HepG2 (cell line): ENCODE measurements around the gene RHOT1. TPM values are rescaled to one million over a fixed set of nuclear protein-coding genes. Genes with fewer than 3 reads are reported as not detected.

Experiments used
- ATAC-seq: fragments of 200-7000 bp; cut with Tn5 transposase; 3 replicates; pipeline ENCODE4 v1.9.1; 2020; ENCODE audit warnings: mild to moderate bottlenecking, moderate library complexity
- BruUV-seq: library from RNA; stranded (reverse); fragments of 400-500 nt; replicated peaks from 2 replicates; lab custom pipeline; 2021; lab: Mats Ljungman, UMichigan
- CTCF ChIA-PET: fragments of 300-600 bp; formaldehyde crosslinking; extraction: SDS; loops from one replicate; lab custom pipeline; 2021; ENCODE audit warnings: low total read pairs, inconsistent platforms, low intra/inter-chr PET ratio; lab: Yijun Ruan, JAX
- POLR2A ChIA-PET: fragments of 350-600 bp; sonication (Branson Sonifier 250); formaldehyde crosslinking; loops from one replicate; lab custom pipeline; 2020; ENCODE audit warnings: antibody characterized with exemption, inconsistent platforms; lab: Yijun Ruan, JAX
- DNase-seq: peaks from one replicate; pipeline ENCODE4 v3.0.0-alpha.2; 2015; ENCODE audit warnings: low spot score
- FAIRE-seq: peaks from 3 replicates; lab custom pipeline; 2011; peaks lifted over from hg19 to GRCh38; lab: Jason Lieb, UNC
- H2AFZ ChIP-seq: one replicate; pipeline ENCODE4 v1.6.1; 2011; ENCODE audit warnings: low read length, inconsistent platforms
- H3K27ac ChIP-seq: fragments of 300-600 bp; 3 replicates; pipeline ENCODE4 v1.8.0; 2011; ENCODE audit warnings: mixed run types, mild to moderate bottlenecking, mixed read lengths, low read length, inconsistent platforms; ENCODE audit not compliant: insufficient read depth; ENCODE audit errors: extremely low read length
- H3K27me3 ChIP-seq, 2 experiments: fragments of 200-600 bp in 1 of 2; 2 replicates in 1 of 2; 3 replicates in 1 of 2; pipeline versions ENCODE4 v1.6.0 to v1.8.0; 2011; ENCODE audit warnings: low read length in 2 of 2, mild to moderate bottlenecking in 2 of 2, moderate library complexity in 2 of 2, inconsistent platforms in 1 of 2; ENCODE audit not compliant: insufficient read depth in 2 of 2, control insufficient read depth in 1 of 2
- H3K36me3 ChIP-seq, 2 experiments: fragments of 200-600 bp in 1 of 2; replicated peaks in 1 of 2; 2 replicates in 1 of 2; 3 replicates in 1 of 2; pipeline versions ENCODE4 v1.5.1 to v1.8.0; 2011; ENCODE audit warnings: low read length in 2 of 2, inconsistent platforms in 1 of 2; ENCODE audit not compliant: insufficient read depth in 2 of 2, control insufficient read depth in 1 of 2
- H3K4me1 ChIP-seq: 2 replicates; pipeline ENCODE4 v1.5.1; 2012; ENCODE audit warnings: low read length, inconsistent platforms; ENCODE audit not compliant: insufficient read depth
- H3K4me2 ChIP-seq: 2 replicates; pipeline ENCODE4 v1.6.0; 2011; ENCODE audit warnings: low read depth, low read length, inconsistent platforms
- H3K4me3 ChIP-seq, 3 experiments: fragments of 200-600 bp in 1 of 3; sonication (generic), shearing (Covaris generic) in 1 of 3; replicated peaks in 1 of 3; 2 replicates each; pipeline ENCODE4 v1.5.1; 2011 to 2016; ENCODE audit warnings: low read length in 3 of 3, inconsistent platforms in 2 of 3, low read depth in 2 of 3, mild to moderate bottlenecking in 2 of 3, control low read depth in 1 of 3, mixed read lengths in 1 of 3; ENCODE audit not compliant: insufficient read depth in 1 of 3
- H3K79me2 ChIP-seq: one replicate; pipeline ENCODE4 v1.6.1; 2011; ENCODE audit warnings: low read length, inconsistent platforms; ENCODE audit not compliant: insufficient read depth
- H3K9ac ChIP-seq: 2 replicates; pipeline ENCODE4 v1.6.0; 2011; ENCODE audit warnings: mild to moderate bottlenecking, low read depth, low read length, inconsistent platforms; ENCODE audit not compliant: insufficient read depth
- H3K9me3 ChIP-seq: 2 replicates; pipeline ENCODE4 v1.5.1; 2012; ENCODE audit warnings: mild to moderate bottlenecking, low read length
- H4K20me1 ChIP-seq: 2 replicates; pipeline ENCODE4 v1.6.0; 2011; ENCODE audit warnings: inconsistent platforms, mild to moderate bottlenecking, low read length, moderate library complexity; ENCODE audit not compliant: insufficient read depth
- MAFK ChIP-seq, 2 experiments: IDR thresholded peaks in 1 of 2; conservative IDR thresholded peaks in 1 of 2; 2 replicates each; pipeline ENCODE4 v1.6.1; 2011; ENCODE audit warnings: improper control_type of control experiment in 2 of 2, low read length in 2 of 2
- PRPF4 ChIP-seq: fragments of 200-400 bp; formaldehyde crosslinking; IDR thresholded peaks from 2 replicates; pipeline ENCODE4 v1.6.1; 2016; ENCODE audit warnings: low read length, low read depth; ENCODE audit not compliant: poor library complexity, severe bottlenecking
- TFE3 ChIP-seq: IDR thresholded peaks from 2 replicates; pipeline ENCODE4 v1.6.1; 2016
- ZC3H13 ChIP-seq: sonication (generic); formaldehyde crosslinking; IDR thresholded peaks from 2 replicates; pipeline ENCODE4 v1.8.1; 2023; ENCODE audit warnings: mild to moderate bottlenecking, missing genetic modification reagents, moderate library complexity
- ZNF362 ChIP-seq: sonication (generic); formaldehyde crosslinking; IDR thresholded peaks from 2 replicates; pipeline ENCODE4 v1.4.0; 2020; ENCODE audit warnings: missing genetic modification reagents, mild to moderate bottlenecking, borderline replicate concordance
- ZNF629 ChIP-seq: sonication (generic); formaldehyde crosslinking; conservative IDR thresholded peaks from 2 replicates; pipeline ENCODE4 v1.5.0; 2020; ENCODE audit warnings: missing genetic modification reagents
- ZNF816 ChIP-seq: sonication (generic); formaldehyde crosslinking; IDR thresholded peaks from 2 replicates; pipeline ENCODE4 v1.8.0; 2022; ENCODE audit warnings: missing genetic modification reagents, mild to moderate bottlenecking, borderline replicate concordance
- WGBS: methylation state at CpG from one replicate; pipeline ENCODE4 v1.1.6; 2017; ENCODE audit warnings: low lambda C conversion rate; 5-methylcytosine and 5-hydroxymethylcytosine counted together
- in situ Hi-C: cut with HindIII; loops from 2 replicates; pipeline ENCODE4 v1.10.0; 2017; ENCODE audit warnings: low pct_unique_long_range_greater_than_20kb; ENCODE audit not compliant: extremely low pct_ligation_motif_present
- intact Hi-C: fragments of 100-400 bp; cut with micrococcal nuclease; formaldehyde crosslinking; loops from one replicate; pipeline ENCODE4 v1.10.0; 2022; ENCODE audit not compliant: unreplicated experiment
- polyA plus RNA-seq, 8 experiments: library from polyadenylated mRNA; depleted of rRNA in 3 of 8; stranded (reverse) in 7 of 8; unstranded in 1 of 8; fragments of >200 nt; fragmentation: Illumina TruSeq in 4 of 8; extraction: Trizol in 4 of 8; gene quantifications; 2 replicates each; pipeline versions ENCODE4 v1.2.1 to v1.2.3, GENCODE V29; 2011 to 2016; ENCODE audit warnings: low read depth in 4 of 8, missing spikeins in 1 of 8, mixed read lengths in 1 of 8; ENCODE audit not compliant: insufficient read depth in 1 of 8
- total RNA-seq, 5 experiments: library from RNA; depleted of rRNA; stranded (reverse); fragments of >200 nt; fragmentation: Illumina TruSeq; extraction: Trizol; gene quantifications; 2 replicates each; pipeline ENCODE4 v1.2.3, GENCODE V29; 2016; ENCODE audit warnings: low read depth in 1 of 5

Gene RHOT1
- total and polyA plus RNA-seq, 2 of the 13 experiments (the other 11 are each of a cell fraction or from before 2014, with no cell fraction given): 25.6 to 41.5 TPM

- in situ Hi-C loops: no loop called here
- Histone ChIP-seq H3K9ac (no peak overlapping the region), H3K27me3 (no peaks in the 10 kb centered on the region; a peak in 1 of 5 replicates), H3K36me3 (no peaks in the 10 kb centered on the region), H3K9me3 (no peaks in the 10 kb centered on the region), H3K79me2 (no peaks in the 10 kb centered on the region), H4K20me1 (no peaks in the 10 kb centered on the region), H3K4me3 (no peak overlapping the region), H3K4me1 (peaks cover 24% of the 10 kb centered on the region), H3K4me2 (peak overlapping the region; percentile 34; the same call in 1 of the 2 replicates), H3K27ac (no peak overlapping the region), H2AFZ (no peak overlapping the region)
- ATAC-seq (peak; percentile 52; the same call in 2 of the 3 replicates), FAIRE-seq (no peak), DNase-seq (no peak)
- intact Hi-C loops: no loop called here
- TF ChIP-seq ZC3H13: no peak
- no peak for TF ChIP-seq TFE3 (CRISPR knock-in tag)
- TF ChIP-seq PRPF4: no peak
- no peak for TF ChIP-seq MAFK (conservative IDR thresholded peaks at IDR 0.05 in 1 of 2, IDR thresholded peaks at IDR 0.05 in 1 of 2; ENCODE audit: low read length in 2 of 2)
- TF ChIP-seq ZNF816 (CRISPR knock-in tag): no peak
- ChIA-PET CTCF (no interaction called here), POLR2A (no interaction called here)
- BruUV-seq: no TSS peak
- 37% methylated on average over 13 of the region's 13 CpGs for WGBS
Observed at GRCh38 chr17:32124985-32125847, 17.1 kb upstream of the RHOT1 start.

GRCh38 chr17:32125848-32126153, 16.5 kb upstream of the RHOT1 start:
- ATAC-seq: no peak
- H3K27ac ChIP-seq: no peak overlapping the region
- in situ Hi-C loops: no loop called here

More at GRCh38 chr17:32125848-32126153, 16.5 kb upstream of the RHOT1 start:
- FAIRE-seq (no peak), DNase-seq (no peak)
- BruUV-seq: no TSS peak
- peak overlapping the region; percentile 34 for H3K4me2 ChIP-seq
- intact Hi-C loops: no loop called here
- no peaks in the 10 kb centered on the region for H3K9me3 ChIP-seq
- H2AFZ ChIP-seq: no peak overlapping the region
- no peaks in the 10 kb centered on the region for H3K36me3 ChIP-seq
- H3K4me1 ChIP-seq: peaks cover 24% of the 10 kb centered on the region
- no peak overlapping the region for H3K9ac ChIP-seq
- H4K20me1 ChIP-seq: no peaks in the 10 kb centered on the region
- peak; percentile 83 for TF ChIP-seq ZNF629 (CRISPR knock-in tag)
- TF ChIP-seq ZNF362: no peak
- H3K79me2 ChIP-seq: no peaks in the 10 kb centered on the region
- POLR2A ChIA-PET: no interaction called here
- 62% methylated on average over 2 of the region's 2 CpGs for WGBS
- CTCF ChIA-PET: no interaction called here
- no peaks in the 10 kb centered on the region; a peak in 1 of 5 replicates for H3K27me3 ChIP-seq
- no peak overlapping the region for H3K4me3 ChIP-seq
